Dermis microvascular lymphatic vessel endothelial cell (primary cell): ENCODE results near the gene ARMC9. TPM values are rescaled to one million over a fixed set of nuclear protein-coding genes. Genes with fewer than 3 reads are reported as not detected.
"Not testable (repeated sequence)": the region's sequence is repeated elsewhere in the genome, so short reads cannot be mapped to it uniquely, and the experiment has no call there.

Experiments
- DNase-seq, 2 donors: peaks; one replicate each; pipeline versions ENCODE4 v3.0.0 to v3.0.0-alpha.2; 2010; ENCODE audit warnings: low read depth in 2 of 2
- total RNA-seq: library from RNA; depleted of rRNA; stranded (reverse); fragments of >200 nt; gene quantifications from 2 replicates; pipeline ENCODE4 v1.2.1, GENCODE V29; 2014

The ARMC9 gene
- total RNA-seq, 1 donor from 2014 or later, result 6.0 TPM

DNA sequence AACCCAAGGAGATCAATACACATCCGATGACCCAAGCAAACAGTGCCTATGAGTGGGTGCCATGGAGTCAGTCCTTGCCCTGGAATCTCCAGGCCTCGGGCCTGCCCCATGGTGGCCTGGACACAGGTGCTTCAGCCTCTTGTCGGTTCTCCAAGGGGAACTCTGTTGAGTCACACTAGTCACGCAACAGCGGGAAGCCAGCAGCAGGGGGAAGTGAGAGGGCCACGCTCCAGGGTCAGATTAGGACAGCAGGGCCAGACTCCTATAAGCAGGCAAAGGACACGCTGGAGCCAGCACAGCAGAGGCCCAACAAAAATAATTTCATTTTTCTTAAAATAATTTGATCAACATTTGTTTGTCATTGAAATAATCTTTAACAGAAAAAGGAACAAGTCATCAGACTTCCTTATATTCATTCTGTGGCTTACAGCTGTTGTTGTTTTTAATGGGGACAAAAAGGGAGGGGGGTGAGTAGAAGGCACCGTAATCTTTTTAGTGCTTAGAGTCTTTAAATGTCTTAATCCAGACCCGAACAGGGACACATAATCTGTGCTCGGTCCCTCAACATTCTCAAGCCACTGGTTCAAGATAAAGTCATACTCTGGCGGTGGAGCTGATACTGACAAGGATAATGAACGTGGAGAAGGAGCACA is 16.4 kb upstream of the ARMC9 start:
- peak; percentile 82 to 92 for DNase-seq

DNA sequence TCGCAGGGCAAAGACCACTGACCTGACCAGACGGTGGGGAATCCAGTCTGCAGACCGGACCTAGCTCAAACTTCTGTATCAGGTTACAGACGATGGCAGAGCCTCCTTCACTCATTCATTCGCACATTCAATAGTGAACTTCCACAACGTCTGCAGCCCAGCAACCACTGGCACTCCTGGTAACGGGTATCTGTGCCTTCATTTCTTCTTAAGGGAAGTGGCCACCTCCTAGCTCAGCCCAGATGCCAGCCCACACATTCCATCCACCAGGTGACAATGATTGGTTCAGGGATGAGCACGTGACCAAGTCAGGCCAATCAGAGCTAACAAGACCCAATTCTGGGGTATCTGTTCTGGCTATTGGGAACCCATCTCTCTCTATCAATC is 15.9 kb upstream of the ARMC9 start:
- no peak for DNase-seq

DNA sequence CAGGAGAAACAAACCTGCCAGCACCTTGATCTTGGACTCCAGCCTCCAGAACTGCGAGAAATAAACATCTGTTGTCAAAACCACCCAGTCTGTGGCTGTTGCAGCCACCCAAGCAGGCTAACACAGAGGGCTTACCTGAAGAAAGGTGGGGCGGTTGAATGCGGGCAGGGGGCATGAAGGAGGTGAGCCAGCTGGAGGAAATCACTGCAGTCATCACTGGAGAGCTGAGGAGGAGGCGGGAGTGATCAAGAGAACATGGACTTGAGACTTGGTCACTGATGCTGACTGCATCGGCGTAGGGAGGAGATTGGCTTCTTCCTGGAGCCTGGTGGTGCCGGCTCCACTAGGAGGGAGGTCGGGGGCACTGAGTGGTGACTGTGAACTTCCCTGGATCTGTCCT is 14.6 kb upstream of the ARMC9 start:
- DNase-seq, result no peak

DNA sequence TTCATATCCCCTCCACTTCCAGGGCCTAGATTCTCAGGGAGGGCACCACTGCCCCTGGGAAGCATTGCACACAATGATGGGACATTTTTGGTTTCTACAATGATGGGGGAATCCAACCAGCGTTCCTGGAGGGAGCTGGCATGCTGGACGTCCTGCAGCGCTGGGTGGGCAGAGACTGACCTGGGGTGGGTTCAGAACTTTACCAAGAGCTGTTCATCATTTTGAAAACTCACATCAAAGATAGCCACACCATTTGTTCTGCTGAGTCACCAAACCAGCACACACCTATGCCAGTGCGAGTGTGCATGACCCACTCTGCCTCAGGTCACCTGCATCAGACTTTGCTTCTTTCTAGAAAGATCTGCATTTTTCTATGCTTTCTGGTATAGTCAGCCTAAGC is 14.1 kb upstream of the ARMC9 start:
- DNase-seq, result no peak

- DNase-seq, result peak in 1 of 2 donors; percentile 57
These were observed 13.2 kb upstream of the ARMC9 start for GRCh38 chr2:231185050-231185725.

GRCh38 chr2:231185886-231186285 is 12.5 kb upstream of the ARMC9 start:
- DNase-seq, result no peak

DNA sequence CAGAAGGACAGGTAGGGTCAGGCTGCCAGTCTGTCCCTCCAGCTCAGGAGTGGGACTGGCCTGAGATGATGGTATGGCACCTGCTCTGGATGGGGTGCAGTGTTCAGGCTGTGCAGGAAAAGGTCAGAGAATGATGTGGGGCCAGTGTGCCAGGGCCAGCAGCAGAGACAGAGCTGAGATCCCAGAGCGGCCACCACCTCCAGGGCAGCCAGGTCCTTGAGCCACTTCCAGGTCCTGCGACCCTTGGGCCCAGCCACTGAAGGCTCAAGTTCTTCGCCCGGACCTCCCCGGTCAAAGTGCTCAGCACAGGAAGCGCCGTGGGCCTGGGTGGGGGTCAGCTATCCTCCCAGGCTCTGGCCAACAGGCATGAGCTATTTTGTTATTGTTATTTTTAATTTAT is 12.1 kb upstream of the ARMC9 start:
- DNase-seq, result no peak

DNA sequence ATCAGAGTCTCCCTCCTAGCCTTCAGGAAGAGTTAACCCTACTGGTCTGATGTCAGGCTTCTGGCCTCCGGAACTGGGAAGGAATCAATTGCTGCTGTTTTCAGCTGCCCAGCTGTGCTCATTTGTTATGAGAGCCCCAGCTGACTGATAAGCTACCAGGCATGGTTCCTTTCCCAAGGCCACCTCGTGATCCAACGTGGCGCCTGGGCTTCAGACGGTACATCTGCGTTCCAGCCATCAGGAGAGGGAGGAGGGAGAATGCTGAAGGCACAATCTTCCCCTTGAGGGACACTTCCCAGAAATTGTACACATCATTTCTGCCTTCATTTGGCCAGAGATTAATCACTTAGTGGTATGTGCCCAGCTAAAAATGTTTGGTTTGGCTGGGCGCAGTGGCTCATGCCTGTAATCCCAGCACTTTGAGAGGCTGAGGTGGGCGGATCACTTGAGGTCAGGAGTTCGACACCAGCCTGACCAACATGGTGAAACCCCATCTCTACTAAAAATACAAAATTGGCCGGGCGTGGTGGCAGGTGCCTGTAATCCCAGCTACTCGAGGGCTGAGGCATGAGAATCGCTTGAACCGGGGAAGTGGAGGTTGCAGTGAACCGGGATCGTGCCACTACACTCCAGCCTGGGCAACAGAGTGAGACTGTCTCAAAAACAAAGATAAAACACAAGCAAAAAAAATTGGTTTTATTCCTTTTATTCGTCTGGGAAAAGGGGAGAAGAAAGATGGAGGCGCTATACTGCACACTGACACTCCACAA is 10.5 kb upstream of the ARMC9 start:
- DNase-seq, result no peak

- DNase-seq, result no peak
These were observed 9.8 kb upstream of the ARMC9 start for GRCh38 chr2:231188506-231189170.

DNA sequence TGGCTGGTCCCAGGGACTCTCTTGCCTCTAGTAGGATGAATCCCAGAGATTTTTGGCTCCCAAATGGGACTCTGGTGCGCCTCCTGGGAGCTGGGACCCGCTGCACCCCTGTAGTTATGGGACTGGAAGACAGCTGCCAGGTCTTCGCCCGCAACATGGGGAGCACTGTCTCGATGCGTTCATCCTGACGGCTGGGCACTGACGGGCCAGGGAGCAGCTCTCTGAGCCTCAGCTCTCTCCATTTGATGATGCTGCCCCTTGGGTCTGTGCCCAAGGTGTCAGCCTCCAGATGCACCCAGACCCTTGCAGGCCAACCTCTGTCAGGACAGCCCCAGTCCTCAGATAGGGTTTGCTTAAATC is 9.3 kb upstream of the ARMC9 start:
- DNase-seq, result no peak

DNA sequence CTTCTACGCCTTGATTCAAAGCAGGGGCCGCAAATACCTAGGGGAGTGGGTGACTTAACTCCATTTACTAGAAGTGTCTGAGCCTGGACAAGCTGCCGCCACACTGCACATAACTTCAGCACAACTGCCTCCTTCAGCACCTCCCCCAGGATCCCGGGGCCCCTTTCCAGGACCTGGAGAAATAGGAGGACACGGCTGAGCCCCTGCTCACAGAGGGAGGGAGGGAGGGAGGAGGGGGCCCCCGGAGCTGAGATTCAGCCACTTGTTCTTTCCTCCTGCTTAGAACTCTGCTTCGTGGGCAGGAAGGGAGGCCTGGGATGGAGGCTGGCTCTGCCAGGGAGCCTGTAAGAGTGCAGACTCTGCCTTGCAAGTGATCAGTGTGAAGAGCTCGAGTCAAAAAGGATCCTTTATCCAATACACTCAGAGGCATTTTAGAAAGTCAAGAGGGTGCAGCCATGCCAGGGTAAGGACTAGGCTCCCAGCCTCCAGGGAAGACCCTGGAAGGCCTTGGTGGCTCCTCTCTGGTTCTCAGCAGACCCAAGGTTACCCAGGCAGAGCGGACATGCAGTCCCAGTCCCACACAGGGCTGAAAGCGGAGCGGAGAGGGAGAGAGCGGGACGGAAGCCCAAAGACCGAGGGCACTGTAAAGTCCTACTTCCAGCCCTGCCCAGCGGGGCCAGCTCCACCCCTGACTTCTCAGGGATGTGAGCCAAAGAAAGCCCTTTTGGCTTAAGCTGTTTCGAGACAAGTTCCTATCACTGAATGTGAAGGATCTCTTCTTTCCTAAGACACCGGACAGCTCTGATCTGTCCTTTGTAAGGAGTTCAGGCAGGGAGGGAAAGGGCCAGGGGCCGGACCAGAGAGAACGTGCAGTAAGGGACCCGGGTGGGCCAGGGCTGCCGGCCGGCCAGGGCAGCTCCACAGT is 8.6 kb upstream of the ARMC9 start:
- no peak for DNase-seq

DNA sequence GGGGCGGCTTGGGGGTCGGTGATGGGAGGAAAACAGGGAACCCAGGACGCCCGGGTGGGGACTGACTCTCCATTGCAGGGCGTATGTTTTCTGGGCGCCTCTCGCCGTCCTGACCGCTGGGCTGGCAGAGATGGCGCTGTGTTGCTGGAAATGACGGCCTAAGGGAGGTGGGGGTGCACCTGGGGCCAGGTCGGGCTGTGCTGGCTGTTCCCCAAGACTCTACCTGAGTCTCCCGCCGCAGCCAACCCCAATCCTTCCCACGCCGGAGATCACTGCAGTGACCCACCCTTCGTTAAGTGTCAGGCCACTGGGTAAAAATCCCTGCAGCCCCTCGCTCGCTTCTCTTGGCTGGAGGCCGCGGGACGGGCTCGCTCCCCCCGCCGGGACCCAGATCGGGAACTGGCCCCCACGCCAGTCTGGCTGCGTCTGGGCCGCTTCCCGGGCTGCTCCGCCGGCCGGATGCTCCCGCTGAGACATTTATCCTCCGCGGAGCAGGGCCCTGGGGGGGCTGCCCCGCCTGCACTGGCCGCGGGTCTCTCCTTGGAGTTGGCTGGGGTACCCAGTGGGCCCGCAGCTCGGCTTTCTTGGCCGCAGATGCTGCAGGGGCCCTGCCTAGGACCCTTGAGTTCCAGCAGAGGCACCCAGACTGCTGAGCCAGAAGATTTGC is 7.8 kb upstream of the ARMC9 start:
- DNase-seq, result peak in 1 of 2 donors; percentile 56

DNA sequence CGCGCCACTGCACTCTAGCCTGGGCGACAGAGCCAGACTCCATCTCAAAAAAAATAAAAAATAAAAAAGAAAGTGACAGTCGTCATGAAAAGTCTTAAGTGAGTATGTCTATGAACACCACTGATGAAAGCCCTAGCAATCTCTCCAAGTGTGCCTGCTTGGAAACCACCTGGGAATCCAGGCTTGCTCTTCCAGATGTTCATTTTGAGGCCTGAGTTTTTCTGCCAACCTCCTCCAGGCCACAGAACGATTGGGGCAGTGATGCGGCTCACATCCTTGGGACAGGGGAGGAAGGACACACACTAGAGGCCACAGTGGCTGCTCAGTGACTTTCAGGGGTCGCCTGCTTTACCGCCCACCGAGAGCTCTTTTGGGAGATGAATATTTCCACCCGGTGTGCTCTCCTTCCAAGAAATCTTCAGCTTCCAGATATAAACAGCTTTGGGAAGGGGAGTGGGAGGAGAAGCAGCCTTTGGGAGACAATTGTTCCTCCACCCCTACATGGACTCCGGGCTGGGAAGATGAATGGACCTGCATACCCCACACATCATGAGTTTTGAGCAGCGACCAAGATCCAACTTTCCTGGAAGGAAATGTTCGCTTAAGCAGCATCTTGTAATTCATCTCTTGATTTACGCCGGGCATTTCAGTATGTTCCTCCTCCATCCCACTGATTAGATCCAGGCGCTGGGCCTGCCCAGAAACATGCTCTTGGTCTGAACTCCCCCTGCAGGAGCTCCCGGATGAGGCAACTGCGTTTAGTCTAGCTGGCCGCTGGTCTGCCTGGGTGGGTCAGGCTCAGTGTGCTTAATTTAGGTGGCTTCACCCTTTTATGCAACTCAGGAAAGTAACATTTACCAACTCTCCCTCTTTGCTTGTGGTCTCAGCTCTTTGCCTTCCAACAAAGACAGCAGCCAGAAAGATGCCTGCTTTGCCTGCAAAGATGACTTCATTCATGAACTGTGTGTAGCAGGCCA is 6.2 kb upstream of the ARMC9 start:
- peak; percentile 40 to 78 for DNase-seq

DNA sequence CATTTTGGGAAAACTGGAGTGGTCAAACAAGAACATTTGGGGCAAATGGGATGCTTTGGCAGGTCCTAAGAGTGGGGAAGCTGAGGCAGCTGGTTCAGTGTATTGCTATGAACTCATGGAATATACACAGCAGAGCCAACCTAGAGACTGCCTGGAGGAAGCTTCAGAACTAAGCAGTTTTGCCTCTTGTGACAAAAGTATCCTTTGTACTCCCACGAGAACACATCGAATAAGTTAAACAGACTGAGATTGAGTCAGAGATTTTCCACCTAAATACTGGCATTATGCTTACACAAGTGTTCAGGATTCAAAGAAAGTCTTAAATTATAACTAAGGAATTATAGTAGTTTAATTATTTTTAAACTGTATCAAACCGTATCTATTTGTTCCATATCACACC is 5.2 kb upstream of the ARMC9 start:
- no peak for DNase-seq

DNA sequence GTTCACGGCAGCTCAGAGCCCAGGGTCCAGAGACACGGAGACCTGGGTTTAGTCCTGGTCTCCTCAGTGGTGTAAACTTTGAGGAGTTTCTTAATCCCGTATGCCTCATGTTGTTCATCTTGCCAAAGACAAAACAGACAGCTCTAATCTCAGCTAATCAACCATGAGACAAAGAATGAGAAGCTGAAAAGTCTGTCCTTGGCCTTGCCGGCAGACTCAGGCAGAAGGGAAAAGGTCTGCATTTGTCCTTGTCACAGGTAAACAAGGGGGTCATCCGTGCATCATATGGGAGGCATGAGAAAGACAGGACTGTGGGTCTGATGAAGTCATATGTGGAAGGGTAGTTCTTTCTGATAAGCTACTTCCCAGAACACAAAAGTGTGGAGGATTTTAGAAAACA is 1.8 kb upstream of the ARMC9 start:
- DNase-seq, result no peak

- not testable (repeated sequence) for DNase-seq
These were observed 1.2 kb upstream of the ARMC9 start for GRCh38 chr2:231197196-231197595.

- no peak for DNase-seq
These were observed 633 bp upstream of the ARMC9 start for GRCh38 chr2:231197706-231198290.

- DNase-seq, result no peak
These were observed 788 bp downstream of the ARMC9 start for GRCh38 chr2:231199219-231199618.
